ENCODE data around the gene PLEKHO1. TPM values are rescaled to one million over a fixed set of nuclear protein-coding genes. Genes with fewer than 3 reads are reported as not detected.

The PLEKHO1 gene
- total RNA-seq, 1 donor from 2014 or later: 113 TPM

DNA sequence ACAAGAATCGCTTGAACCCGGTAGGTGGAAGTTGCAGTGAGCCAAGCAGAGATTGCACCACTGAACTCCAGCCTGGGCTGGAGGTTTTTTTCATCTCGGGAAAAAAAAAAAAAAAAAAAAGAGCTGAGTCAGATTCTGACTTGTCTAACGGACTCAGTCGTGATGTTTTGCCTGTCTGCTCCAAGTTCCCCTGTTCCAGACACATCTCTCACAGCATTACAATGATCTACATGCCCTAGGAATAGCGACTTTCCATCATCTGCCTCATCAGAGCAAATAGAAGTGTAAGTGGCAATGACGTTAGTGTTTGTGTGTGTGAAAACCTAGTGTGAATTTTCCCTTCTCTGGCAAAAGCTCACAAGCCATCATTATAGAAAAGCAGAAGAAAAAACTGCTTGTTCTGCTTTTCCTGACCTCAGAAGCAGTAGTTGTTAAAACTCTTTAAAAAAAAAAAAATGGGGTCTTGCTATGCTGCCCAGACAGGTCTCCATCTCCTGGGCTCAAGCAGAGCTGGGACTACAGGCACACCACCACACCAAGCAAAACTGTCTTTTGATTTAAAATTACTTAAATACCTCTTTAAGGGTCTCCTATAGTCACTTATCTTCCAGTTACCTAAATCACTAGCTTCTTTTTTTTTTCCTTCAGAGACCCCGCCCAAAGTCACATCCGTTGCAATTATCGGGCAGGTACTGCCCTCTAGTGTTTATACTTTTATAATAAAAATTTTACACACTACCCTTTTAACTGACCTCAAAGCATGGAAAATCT, 37.3 kb downstream of the PLEKHO1 start:
- H3K27ac Mint-ChIP-seq (ENCODE audit: unreplicated experiment): no peak overlapping the region
- H3K27me3 Mint-ChIP-seq (ENCODE audit: low read depth): no peaks in the 10 kb centered on the region
- DNase-seq (ENCODE audit: low read depth, low spot score): peak; percentile 31

DNA sequence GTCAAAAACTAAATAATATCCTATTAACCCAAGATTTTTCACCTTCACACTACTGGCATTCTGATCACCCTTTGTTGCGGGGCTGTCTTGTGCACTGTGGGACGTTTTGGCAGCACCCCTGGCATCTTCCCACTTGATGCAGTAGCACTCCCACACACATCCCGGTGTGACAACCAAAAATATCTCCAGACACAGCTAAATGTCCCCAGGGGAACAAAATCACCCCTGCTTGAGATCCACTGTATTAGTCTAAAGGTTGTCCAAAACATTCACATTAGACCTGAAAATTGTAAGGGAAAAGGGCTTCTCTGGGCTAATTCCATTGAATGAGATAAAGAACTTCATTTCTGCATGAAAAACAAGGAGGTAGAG, 37.8 kb downstream of the PLEKHO1 start:
- peaks cover 30% of the 10 kb centered on the region for H3K4me1 Mint-ChIP-seq
- no peak for DNase-seq (ENCODE audit: low read depth, low spot score)
- H3K4me3 Mint-ChIP-seq: no peak overlapping the region
- no peaks in the 10 kb centered on the region for H3K27me3 Mint-ChIP-seq (ENCODE audit: low read depth)
- H3K27ac Mint-ChIP-seq (ENCODE audit: unreplicated experiment): no peak overlapping the region
- H3K36me3 Mint-ChIP-seq (ENCODE audit: low read depth): no peaks in the 10 kb centered on the region
- TF ChIP-seq, protein P1, sequence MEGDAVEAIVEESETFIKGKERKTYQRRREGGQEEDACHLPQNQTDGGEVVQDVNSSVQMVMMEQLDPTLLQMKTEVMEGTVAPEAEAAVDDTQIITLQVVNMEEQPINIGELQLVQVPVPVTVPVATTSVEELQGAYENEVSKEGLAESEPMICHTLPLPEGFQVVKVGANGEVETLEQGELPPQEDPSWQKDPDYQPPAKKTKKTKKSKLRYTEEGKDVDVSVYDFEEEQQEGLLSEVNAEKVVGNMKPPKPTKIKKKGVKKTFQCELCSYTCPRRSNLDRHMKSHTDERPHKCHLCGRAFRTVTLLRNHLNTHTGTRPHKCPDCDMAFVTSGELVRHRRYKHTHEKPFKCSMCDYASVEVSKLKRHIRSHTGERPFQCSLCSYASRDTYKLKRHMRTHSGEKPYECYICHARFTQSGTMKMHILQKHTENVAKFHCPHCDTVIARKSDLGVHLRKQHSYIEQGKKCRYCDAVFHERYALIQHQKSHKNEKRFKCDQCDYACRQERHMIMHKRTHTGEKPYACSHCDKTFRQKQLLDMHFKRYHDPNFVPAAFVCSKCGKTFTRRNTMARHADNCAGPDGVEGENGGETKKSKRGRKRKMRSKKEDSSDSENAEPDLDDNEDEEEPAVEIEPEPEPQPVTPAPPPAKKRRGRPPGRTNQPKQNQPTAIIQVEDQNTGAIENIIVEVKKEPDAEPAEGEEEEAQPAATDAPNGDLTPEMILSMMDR (conservative IDR thresholded peaks at IDR 0.05): peak; percentile 28
- no peaks in the 10 kb centered on the region for H3K9me3 Mint-ChIP-seq

More for the DNA sequence above, 37.3 kb downstream of the PLEKHO1 start:
- TF ChIP-seq, protein P1 (conservative IDR thresholded peaks at IDR 0.05): peak; percentile 84
- Mint-ChIP-seq H3K4me1 (peaks cover 35% of the 10 kb centered on the region), H3K9me3 (no peaks in the 10 kb centered on the region), H3K4me3 (no peak overlapping the region), H3K36me3 (ENCODE audit: low read depth) (no peaks in the 10 kb centered on the region)

DNA sequence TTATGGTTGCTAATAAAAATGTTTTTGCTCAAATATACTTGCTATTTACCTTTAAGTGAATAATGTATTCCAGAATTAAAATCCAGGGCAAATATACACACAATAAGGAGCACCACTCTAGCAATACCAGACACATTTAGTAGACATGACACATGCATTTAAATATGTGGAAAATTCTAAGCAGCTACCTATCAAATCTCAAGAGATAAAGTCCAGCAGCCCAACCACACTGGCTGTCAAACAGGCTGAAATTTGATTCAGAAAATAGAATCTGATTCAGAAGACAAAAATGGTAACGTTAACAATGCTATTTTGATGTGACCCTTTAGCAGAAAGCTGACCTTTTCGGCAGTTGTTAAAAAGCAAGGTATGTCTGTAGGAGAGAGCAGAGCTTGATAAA, 42.3 kb downstream of the PLEKHO1 start:
- TF ChIP-seq, protein P1 (conservative IDR thresholded peaks at IDR 0.05): no peak
- H3K4me3 Mint-ChIP-seq: no peak overlapping the region
- H3K9me3 Mint-ChIP-seq: peaks cover 2% of the 10 kb centered on the region
- DNase-seq (ENCODE audit: low read depth, low spot score): no peak
- H3K36me3 Mint-ChIP-seq (ENCODE audit: low read depth): no peaks in the 10 kb centered on the region
- H3K27me3 Mint-ChIP-seq (ENCODE audit: low read depth): no peaks in the 10 kb centered on the region
- H3K27ac Mint-ChIP-seq (ENCODE audit: unreplicated experiment): no peak overlapping the region
- peaks cover 7% of the 10 kb centered on the region for H3K4me1 Mint-ChIP-seq

DNA sequence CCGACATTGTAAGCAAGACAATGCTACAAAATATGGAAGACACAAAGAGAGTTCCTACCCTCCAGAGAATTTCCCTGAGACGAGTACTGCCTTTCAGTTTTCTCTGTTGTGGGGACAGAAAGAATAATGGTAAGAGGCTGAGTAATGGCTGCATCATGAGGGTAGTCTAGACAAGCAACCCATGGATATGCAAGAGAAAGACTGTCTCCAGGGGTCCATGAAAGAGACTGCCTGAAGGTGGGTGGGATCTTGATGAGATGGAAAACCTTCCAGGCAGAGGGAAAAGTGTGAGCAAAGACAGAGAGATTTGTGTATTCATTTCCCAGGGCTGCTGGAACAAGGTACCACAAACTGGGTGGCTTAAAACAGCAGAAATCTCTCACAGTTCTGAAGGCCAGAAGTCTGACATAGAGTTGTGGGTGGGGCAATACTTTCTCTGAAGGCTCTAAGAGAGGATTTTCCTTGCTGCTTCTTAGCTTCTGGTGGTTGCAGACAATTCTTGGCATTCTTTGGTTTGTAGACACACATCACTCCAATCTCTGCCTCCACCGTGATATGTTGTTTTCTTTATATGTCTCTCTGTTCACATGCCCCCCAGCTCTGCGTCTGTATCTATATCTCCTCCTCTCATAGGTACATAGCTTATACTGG, 44.8 kb downstream of the PLEKHO1 start:
- H3K36me3 Mint-ChIP-seq (ENCODE audit: low read depth): no peaks in the 10 kb centered on the region
- H3K4me3 Mint-ChIP-seq: no peak overlapping the region
- peaks cover 2% of the 10 kb centered on the region for H3K9me3 Mint-ChIP-seq
- no peak for DNase-seq (ENCODE audit: low read depth, low spot score)
- peaks cover 2% of the 10 kb centered on the region for H3K27me3 Mint-ChIP-seq (ENCODE audit: low read depth)
- no peak overlapping the region for H3K27ac Mint-ChIP-seq (ENCODE audit: unreplicated experiment)
- TF ChIP-seq, protein P1 (conservative IDR thresholded peaks at IDR 0.05): no peak
- no peaks in the 10 kb centered on the region for H3K4me1 Mint-ChIP-seq

DNA sequence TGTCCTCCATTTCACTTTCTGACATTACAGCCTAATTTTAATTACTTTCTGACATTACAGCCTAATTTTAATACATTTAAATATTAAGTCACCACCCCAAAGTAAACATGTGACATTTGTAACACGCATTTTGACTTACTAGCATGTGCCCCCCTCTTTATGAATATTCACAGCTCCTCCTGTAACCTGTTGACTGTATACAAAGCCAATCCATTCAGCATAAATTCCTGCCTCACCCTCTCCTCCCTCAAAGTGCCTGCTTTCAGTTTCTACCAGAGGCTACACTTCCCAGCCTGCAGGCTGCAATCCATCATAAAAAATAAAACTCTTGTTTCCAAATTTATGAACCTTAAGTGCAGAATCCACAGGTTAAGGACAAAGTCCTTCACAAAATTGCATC, 46.7 kb downstream of the PLEKHO1 start:
- Mint-ChIP-seq H3K36me3 (ENCODE audit: low read depth) (no peaks in the 10 kb centered on the region), H3K27me3 (ENCODE audit: low read depth) (peaks cover 6% of the 10 kb centered on the region), H3K9me3 (peaks cover 2% of the 10 kb centered on the region), H3K4me3 (no peak overlapping the region), H3K4me1 (no peaks in the 10 kb centered on the region), H3K27ac (ENCODE audit: unreplicated experiment) (no peak overlapping the region)
- TF ChIP-seq, protein P1 (conservative IDR thresholded peaks at IDR 0.05): no peak
- DNase-seq (ENCODE audit: low read depth, low spot score): no peak

Measured in neural crest cell (in vitro differentiated cells).